ENCODE data around the gene KRCC1.

The KRCC1 gene
- 33.3 to 43.8 (median 39.3) reads per million in 4 experiments for total RNA-seq

- DNase-seq = peak; percentile 86
Measured at GRCh38 chr2:88055371-88056128, at the start of gene KRCC1. TSS of gene KRCC1 (minus strand) at chr2:88055783. CDS start at chr2:88028563, 27,220 bp downstream.

- DNase-seq = no peak
Measured at GRCh38 chr2:88100489-88100858, 44.9 kb upstream of the KRCC1 start.

- DNase-seq = no peak
Measured at GRCh38 chr2:88099798-88100488, 44.4 kb upstream of the KRCC1 start.

GRCh38 chr2:88098558-88098900, 42.9 kb upstream of the KRCC1 start:
- no peak for DNase-seq

GRCh38 chr2:88097891-88098557, 42.4 kb upstream of the KRCC1 start:
- DNase-seq = no peak

GRCh38 chr2:88097192-88097591, 41.6 kb upstream of the KRCC1 start:
- no peak for DNase-seq

- DNase-seq = no peak
Measured at GRCh38 chr2:88096708-88097107, 41.1 kb upstream of the KRCC1 start.

GRCh38 chr2:88095022-88095421, 39.4 kb upstream of the KRCC1 start:
- no peak for DNase-seq

- no peak for DNase-seq
Measured at GRCh38 chr2:88092773-88093172, 37.2 kb upstream of the KRCC1 start.

GRCh38 chr2:88091943-88092342, 36.4 kb upstream of the KRCC1 start:
- no peak for DNase-seq

GRCh38 chr2:88090446-88091283, 35.1 kb upstream of the KRCC1 start:
- DNase-seq = no peak

- DNase-seq = no peak
Measured at GRCh38 chr2:88088999-88089398, 33.4 kb upstream of the KRCC1 start.

- no peak for DNase-seq
Measured at GRCh38 chr2:88087763-88088162, 32.2 kb upstream of the KRCC1 start.

GRCh38 chr2:88087073-88087472, 31.5 kb upstream of the KRCC1 start:
- DNase-seq = no peak

GRCh38 chr2:88086401-88086800, 30.8 kb upstream of the KRCC1 start:
- no peak for DNase-seq

GRCh38 chr2:88085602-88086001, 30.0 kb upstream of the KRCC1 start:
- no peak for DNase-seq

- no peak for DNase-seq
Measured at GRCh38 chr2:88085099-88085498, 29.5 kb upstream of the KRCC1 start.

- no peak for DNase-seq
Measured at GRCh38 chr2:88082781-88083180, 27.2 kb upstream of the KRCC1 start.

- no peak for DNase-seq
Measured at GRCh38 chr2:88081924-88082608, 26.5 kb upstream of the KRCC1 start.

GRCh38 chr2:88080545-88080944, 25.0 kb upstream of the KRCC1 start:
- no peak for DNase-seq

- no peak for DNase-seq
Measured at GRCh38 chr2:88078643-88079172, 23.1 kb upstream of the KRCC1 start.

- DNase-seq = no peak
Measured at GRCh38 chr2:88077080-88077479, 21.5 kb upstream of the KRCC1 start.

All from effector CD8-positive, alpha-beta T cell (primary cell).